GM10266 (cell line): Measurements from ENCODE around the gene CCDC90B.

Source experiments
- DNase-seq: peaks from one replicate; pipeline ENCODE4 v3.0.0; 2012; ENCODE audit errors: extremely low spot score
- CTCF ChIP-seq: IDR thresholded peaks from 2 replicates; pipeline ENCODE4 v1.5.1; 2012; ENCODE audit warnings: mild to moderate bottlenecking, low read depth; ENCODE audit not compliant: control insufficient read depth, insufficient read depth; ENCODE audit errors: missing control alignments

The CCDC90B gene

GRCh38 chr11:83285151-83285770 is 906 bp downstream of the CCDC90B start:
- no peak for TF ChIP-seq CTCF
- DNase-seq: no peak

- TF ChIP-seq CTCF: no peak
- no peak for DNase-seq
These were observed 1.5 kb downstream of the CCDC90B start for GRCh38 chr11:83284501-83285150.

- no peak for DNase-seq
- no peak for TF ChIP-seq CTCF
These were observed 4.0 kb downstream of the CCDC90B start for GRCh38 chr11:83282084-83282716.

- TF ChIP-seq CTCF: no peak
- no peak for DNase-seq
These were observed 5.9 kb downstream of the CCDC90B start for GRCh38 chr11:83280256-83280655.

- DNase-seq: no peak
- TF ChIP-seq CTCF: no peak
These were observed 7.8 kb downstream of the CCDC90B start for GRCh38 chr11:83278351-83278750.

- no peak for TF ChIP-seq CTCF
- no peak for DNase-seq
These were observed 10.1 kb downstream of the CCDC90B start for GRCh38 chr11:83275888-83276641.
